ENCODE data around the gene GPC3.

GPC3 gene

DNA sequence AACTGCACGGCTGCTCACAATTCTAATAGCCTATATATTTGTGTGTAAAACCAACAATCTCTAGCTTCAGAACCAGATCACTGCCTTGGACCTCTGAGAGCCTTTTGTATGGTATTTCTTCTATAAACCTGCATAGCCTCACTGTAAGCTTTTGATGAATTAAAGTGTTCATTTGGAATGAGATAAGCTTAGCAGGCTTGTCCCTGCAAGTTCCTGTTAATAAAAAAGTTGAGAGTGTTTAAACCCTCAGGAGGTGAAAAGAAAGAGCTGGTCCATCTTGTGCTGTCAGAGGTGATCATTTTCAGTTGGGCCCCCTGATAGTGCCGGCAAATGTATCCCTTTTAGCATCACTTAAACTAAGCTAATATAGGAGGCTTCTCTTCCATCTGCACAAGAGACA, 191.8 kb downstream of the GPC3 start:
- H3K4me1 ChIP-seq (ENCODE audit: insufficient read depth, poor library complexity, severe bottlenecking): no peaks in the 10 kb centered on the region
- H3K27ac ChIP-seq (ENCODE audit: poor library complexity, severe bottlenecking): no peak overlapping the region
- no peaks in the 10 kb centered on the region for H3K36me3 ChIP-seq (ENCODE audit: low read depth)
- no peak overlapping the region for H3K4me3 ChIP-seq (ENCODE audit: severe bottlenecking)
- TF ChIP-seq, protein P1, sequence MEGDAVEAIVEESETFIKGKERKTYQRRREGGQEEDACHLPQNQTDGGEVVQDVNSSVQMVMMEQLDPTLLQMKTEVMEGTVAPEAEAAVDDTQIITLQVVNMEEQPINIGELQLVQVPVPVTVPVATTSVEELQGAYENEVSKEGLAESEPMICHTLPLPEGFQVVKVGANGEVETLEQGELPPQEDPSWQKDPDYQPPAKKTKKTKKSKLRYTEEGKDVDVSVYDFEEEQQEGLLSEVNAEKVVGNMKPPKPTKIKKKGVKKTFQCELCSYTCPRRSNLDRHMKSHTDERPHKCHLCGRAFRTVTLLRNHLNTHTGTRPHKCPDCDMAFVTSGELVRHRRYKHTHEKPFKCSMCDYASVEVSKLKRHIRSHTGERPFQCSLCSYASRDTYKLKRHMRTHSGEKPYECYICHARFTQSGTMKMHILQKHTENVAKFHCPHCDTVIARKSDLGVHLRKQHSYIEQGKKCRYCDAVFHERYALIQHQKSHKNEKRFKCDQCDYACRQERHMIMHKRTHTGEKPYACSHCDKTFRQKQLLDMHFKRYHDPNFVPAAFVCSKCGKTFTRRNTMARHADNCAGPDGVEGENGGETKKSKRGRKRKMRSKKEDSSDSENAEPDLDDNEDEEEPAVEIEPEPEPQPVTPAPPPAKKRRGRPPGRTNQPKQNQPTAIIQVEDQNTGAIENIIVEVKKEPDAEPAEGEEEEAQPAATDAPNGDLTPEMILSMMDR (IDR thresholded peaks at IDR 0.05; ENCODE audit: poor library complexity, severe bottlenecking): no peak
- ATAC-seq (ENCODE audit: low read depth): no peak
- no peaks in the 10 kb centered on the region for H3K9me3 ChIP-seq (ENCODE audit: severe bottlenecking)
- DNase-seq (ENCODE audit: low spot score): no peak
- H3K27me3 ChIP-seq (ENCODE audit: insufficient read depth, poor library complexity, severe bottlenecking): no peaks in the 10 kb centered on the region

DNA sequence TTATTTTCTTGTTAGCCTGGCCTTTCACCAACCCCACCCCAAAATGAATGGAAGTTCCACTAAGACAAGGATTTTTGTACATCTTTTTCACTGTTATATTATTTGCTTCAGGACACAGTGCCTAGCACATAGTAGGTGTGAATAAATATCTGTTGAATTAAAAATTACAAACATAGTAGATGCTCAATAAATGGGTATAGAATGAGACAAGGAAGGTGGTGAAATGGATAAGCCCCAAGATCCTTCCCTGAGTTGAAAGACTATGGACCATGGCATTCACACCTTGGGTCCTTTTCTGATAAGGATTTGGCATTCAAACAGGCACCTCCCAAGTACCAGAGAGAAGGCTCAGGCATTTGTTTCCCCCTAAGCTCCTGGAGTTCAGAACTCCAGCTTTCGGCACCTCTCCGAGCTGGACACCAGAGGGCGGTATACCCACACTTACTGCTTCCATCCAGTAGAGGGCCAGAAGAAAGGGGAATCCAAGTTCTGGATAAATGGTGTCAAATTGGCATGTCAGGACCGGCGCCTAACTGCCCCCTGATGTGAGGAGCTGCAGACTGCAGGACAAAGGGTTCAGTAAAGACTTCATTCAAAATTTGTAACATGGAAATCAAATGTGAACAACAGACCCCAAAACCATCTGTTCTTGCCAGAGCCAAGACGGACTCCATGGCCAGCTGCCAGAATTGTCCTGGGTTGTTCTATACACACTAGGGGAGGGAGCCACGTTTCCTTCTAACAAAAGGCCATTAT, 193.0 kb downstream of the GPC3 start:
- Histone ChIP-seq H3K36me3 (ENCODE audit: low read depth) (no peaks in the 10 kb centered on the region), H3K4me1 (ENCODE audit: insufficient read depth, poor library complexity, severe bottlenecking) (no peaks in the 10 kb centered on the region), H3K27ac (ENCODE audit: poor library complexity, severe bottlenecking) (no peak overlapping the region), H3K27me3 (ENCODE audit: insufficient read depth, poor library complexity, severe bottlenecking) (no peaks in the 10 kb centered on the region), H3K4me3 (ENCODE audit: severe bottlenecking) (no peak overlapping the region), H3K9me3 (ENCODE audit: severe bottlenecking) (no peaks in the 10 kb centered on the region)
- TF ChIP-seq, protein P1 (IDR thresholded peaks at IDR 0.05; ENCODE audit: poor library complexity, severe bottlenecking): peak; percentile 79
- peak; percentile 74 for ATAC-seq (ENCODE audit: low read depth)
- no peak for DNase-seq (ENCODE audit: low spot score)

DNA sequence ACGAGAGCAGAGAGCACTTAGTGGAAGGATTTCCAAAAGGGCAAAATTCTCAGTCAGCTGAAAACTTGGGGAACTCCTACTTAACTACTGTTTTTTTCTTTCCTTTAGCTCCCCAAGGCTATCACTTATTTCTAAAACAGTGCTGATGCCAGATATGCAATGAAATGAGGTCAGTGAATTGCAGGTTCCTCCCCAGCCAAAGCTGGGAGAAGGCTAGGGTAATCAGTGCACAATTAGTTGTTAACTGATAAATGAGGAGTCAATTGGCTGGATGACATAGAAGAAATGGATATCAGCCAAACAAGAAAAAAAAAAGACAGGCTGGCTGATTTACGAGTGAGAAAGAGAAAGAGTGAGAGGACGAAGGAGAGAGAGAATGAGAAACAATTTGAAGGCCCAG, 195.6 kb downstream of the GPC3 start:
- no peaks in the 10 kb centered on the region for H3K27me3 ChIP-seq (ENCODE audit: insufficient read depth, poor library complexity, severe bottlenecking)
- DNase-seq (ENCODE audit: low spot score) (no peak), ATAC-seq (ENCODE audit: low read depth) (no peak)
- H3K27ac ChIP-seq (ENCODE audit: poor library complexity, severe bottlenecking): no peak overlapping the region
- H3K4me1 ChIP-seq (ENCODE audit: insufficient read depth, poor library complexity, severe bottlenecking): no peaks in the 10 kb centered on the region
- no peaks in the 10 kb centered on the region for H3K9me3 ChIP-seq (ENCODE audit: severe bottlenecking)
- TF ChIP-seq, protein P1 (IDR thresholded peaks at IDR 0.05; ENCODE audit: poor library complexity, severe bottlenecking): no peak
- H3K4me3 ChIP-seq (ENCODE audit: severe bottlenecking): no peak overlapping the region
- no peaks in the 10 kb centered on the region for H3K36me3 ChIP-seq (ENCODE audit: low read depth)

DNA sequence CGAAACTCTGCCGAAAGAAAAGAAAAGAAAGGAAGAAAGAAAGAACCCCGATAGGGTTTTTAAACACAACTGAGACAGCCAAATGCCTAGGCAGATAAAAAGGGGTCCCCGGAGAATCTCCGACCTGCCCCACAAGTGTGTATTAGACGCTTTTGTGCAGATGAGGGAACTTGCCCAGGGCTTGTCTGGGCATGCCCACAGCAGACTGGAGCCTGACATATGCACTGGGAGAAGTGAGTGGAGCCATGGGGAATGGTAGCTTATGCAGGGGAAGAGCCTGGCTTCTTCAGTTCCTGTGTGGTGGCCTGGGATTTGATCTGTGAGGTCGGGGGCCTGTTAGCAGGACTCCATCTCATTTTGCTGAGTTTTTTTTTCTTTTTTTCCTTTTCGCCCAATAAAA, 199.0 kb downstream of the GPC3 start:
- Histone ChIP-seq H3K27ac (ENCODE audit: poor library complexity, severe bottlenecking) (no peak overlapping the region), H3K27me3 (ENCODE audit: insufficient read depth, poor library complexity, severe bottlenecking) (no peaks in the 10 kb centered on the region), H3K36me3 (ENCODE audit: low read depth) (no peaks in the 10 kb centered on the region), H3K4me1 (ENCODE audit: insufficient read depth, poor library complexity, severe bottlenecking) (no peaks in the 10 kb centered on the region), H3K4me3 (ENCODE audit: severe bottlenecking) (no peak overlapping the region), H3K9me3 (ENCODE audit: severe bottlenecking) (no peaks in the 10 kb centered on the region)
- TF ChIP-seq, protein P1 (IDR thresholded peaks at IDR 0.05; ENCODE audit: poor library complexity, severe bottlenecking): no peak
- ATAC-seq (ENCODE audit: low read depth) (no peak), DNase-seq (ENCODE audit: low spot score) (no peak)

DNA sequence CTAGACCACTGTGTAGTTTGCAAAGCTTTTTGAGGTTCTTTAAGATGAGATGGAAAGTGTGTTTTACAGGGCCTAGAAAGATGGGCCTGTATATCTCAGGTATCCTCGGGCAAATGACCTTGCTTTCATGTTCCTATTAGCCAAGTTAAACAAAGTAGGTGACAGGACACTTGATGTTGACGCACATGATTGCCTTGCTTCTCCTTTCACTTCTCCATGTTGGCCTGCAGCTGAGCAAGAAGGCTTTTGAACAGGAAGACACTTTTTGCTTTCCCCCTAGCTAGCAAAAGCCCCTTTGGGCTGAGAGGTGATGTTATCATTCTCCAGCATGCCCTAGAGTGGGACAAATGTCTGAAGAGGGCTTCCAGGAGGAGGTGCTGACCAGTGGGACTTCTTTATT, 202.1 kb downstream of the GPC3 start:
- Histone ChIP-seq H3K4me1 (ENCODE audit: insufficient read depth, poor library complexity, severe bottlenecking) (no peaks in the 10 kb centered on the region), H3K27ac (ENCODE audit: poor library complexity, severe bottlenecking) (no peak overlapping the region), H3K9me3 (ENCODE audit: severe bottlenecking) (no peaks in the 10 kb centered on the region), H3K4me3 (ENCODE audit: severe bottlenecking) (no peak overlapping the region), H3K27me3 (ENCODE audit: insufficient read depth, poor library complexity, severe bottlenecking) (no peaks in the 10 kb centered on the region), H3K36me3 (ENCODE audit: low read depth) (no peaks in the 10 kb centered on the region)
- ATAC-seq (ENCODE audit: low read depth) (no peak), DNase-seq (ENCODE audit: low spot score) (no peak)
- TF ChIP-seq, protein P1 (IDR thresholded peaks at IDR 0.05; ENCODE audit: poor library complexity, severe bottlenecking): no peak
